GM10266 (cell line): ENCODE data around the gene TMEM107.
"Not testable (repeated sequence)": the region's sequence is repeated elsewhere in the genome, so short reads cannot be mapped to it uniquely, and the experiment has no call there.

ENCODE experiments used
- DNase-seq: peaks from one replicate; pipeline ENCODE4 v3.0.0; 2012; ENCODE audit errors: extremely low spot score
- TF ChIP-seq, protein P1 (sequence below): IDR thresholded peaks from 2 replicates; pipeline ENCODE4 v1.5.1; 2012; ENCODE audit warnings: mild to moderate bottlenecking, low read depth; ENCODE audit not compliant: control insufficient read depth, insufficient read depth; ENCODE audit errors: missing control alignments

Gene TMEM107

DNA sequence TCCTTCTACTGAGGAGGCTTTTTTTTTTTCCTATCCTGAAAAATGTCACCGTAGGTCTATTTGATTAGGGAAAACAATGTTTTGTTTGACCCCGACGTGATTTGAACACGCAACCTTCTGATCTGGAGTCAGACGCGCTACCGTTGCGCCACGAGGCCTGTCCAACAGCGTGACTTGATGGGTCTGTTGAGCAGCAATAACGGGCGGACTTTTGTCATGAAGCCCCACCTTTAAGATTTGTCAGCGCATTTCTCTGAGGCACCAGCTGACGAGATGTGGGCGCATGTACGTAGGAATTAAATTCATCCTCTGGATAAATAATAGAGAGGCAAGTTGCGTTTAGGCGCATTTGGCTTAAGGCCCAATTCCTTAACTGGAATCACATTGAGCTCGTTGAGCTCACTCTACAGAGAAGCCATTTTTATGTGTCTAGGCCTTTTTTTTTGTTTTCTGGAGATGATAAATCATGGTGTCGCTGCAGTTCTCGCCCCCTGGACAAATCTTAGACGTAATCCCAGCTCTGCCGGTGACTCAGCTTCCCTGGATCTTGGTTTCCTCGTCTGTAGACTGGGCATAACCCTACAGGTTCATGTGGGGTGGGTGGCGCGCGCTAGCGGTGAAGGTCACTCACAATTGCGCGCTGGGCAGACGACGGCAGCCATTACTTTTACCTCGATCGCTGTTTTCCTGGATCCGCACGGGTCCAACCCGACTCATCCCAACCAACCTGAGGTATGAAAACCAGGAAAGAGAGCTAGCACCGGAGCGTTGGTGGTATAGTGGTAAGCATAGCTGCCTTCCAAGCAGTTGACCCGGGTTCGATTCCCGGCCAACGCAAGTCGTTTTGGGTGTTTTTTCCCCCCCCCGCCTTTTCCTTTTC lies 44.8 kb upstream of the TMEM107 start:
- DNase-seq, result peak; percentile 66
- TF ChIP-seq, protein P1, sequence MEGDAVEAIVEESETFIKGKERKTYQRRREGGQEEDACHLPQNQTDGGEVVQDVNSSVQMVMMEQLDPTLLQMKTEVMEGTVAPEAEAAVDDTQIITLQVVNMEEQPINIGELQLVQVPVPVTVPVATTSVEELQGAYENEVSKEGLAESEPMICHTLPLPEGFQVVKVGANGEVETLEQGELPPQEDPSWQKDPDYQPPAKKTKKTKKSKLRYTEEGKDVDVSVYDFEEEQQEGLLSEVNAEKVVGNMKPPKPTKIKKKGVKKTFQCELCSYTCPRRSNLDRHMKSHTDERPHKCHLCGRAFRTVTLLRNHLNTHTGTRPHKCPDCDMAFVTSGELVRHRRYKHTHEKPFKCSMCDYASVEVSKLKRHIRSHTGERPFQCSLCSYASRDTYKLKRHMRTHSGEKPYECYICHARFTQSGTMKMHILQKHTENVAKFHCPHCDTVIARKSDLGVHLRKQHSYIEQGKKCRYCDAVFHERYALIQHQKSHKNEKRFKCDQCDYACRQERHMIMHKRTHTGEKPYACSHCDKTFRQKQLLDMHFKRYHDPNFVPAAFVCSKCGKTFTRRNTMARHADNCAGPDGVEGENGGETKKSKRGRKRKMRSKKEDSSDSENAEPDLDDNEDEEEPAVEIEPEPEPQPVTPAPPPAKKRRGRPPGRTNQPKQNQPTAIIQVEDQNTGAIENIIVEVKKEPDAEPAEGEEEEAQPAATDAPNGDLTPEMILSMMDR, result no peak

DNA sequence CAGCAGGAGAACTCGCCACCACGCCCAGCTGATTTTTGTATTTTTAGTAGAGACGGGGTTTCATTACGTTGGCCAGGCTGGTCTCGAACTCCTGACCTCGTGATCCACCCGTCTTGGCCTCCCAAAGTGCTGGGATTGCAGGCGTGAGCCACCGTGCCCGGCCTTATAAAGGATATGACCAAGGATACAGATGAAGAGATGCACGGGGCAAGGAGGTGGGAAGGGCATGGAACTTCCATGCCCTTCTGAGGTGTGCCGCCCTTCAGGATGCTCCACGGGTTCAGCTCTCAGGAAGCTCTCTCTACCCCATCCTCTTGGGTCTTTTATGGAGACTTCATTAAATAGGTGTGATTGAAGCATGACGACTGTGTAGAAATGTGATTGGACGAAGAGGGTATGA lies 37.8 kb upstream of the TMEM107 start:
- not testable (repeated sequence) for DNase-seq

DNA sequence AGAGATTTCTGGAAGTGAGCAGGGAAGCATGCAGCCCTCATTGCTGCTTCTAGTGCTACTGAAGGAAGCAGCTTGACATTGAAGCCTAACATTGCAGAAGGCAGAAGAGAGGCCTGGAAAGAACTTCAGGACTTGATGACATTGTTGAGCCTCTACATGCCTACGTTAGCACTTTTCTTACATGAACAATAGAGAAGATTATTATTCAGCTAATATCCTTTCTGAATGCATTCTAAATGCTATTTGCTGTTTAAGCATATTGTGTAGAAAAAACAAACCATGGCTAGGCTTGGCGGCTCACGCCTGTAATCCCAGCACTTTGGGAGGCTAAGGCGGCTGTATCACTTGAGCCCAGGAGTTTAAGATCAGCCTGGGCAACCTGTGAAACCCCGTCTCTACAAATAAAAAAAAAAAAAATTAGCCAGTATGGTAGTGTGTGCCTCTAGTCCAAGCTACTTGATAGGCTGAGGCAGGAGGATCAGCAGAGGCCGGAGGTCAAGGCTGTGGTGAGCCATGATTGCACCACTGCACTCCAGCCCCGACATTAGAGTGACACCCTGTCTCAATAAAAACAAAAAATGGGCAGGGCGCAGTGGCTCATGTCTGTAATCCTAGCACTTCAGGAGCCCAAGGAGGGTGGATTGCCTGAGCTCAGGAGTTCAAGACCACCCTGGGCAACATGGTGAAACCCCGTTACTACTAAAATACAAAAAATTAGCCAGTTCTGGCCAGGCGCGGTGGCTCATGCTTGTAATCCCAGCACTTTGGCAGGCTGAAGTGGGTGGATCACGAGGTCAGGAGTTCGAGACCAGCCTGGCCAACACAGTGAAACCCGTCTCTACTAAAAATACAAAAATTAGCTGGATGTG lies 36.4 kb upstream of the TMEM107 start:
- TF ChIP-seq, protein P1, result no peak
- no peak for DNase-seq

DNA sequence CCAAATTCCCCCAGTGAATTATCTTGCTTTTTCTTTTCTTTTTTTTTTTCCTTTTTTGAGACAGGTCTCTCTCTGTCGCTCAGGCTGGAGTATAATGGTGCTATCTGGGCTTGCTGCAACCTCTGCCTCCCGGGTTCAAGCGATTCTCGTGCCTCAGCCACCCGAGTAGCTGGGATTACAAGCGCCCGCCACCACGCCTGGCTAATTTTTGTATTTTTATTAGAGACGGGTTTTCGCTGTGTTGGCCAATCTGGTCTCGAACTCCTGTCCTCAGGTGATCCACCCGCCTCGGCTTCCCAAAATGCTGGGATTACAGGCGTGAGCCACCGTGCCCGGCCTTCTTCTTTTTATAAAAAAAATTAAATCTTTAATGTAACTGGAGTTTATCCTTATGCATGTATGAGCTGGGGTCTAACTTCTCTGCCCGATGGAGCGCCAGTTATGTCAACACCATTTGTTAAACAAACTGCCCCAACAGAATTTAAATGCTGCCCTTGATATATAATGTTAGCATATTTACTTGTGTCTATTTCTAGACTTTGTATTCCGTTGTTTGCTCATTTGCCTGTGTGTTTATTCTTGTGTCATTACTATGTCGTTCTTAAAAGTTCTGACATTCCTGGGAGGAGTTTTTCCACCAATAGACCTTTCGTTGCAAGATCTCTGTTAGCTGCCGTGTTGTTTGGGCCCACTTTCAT lies 34.7 kb upstream of the TMEM107 start:
- DNase-seq, result no peak
- TF ChIP-seq, protein P1, result no peak

DNA sequence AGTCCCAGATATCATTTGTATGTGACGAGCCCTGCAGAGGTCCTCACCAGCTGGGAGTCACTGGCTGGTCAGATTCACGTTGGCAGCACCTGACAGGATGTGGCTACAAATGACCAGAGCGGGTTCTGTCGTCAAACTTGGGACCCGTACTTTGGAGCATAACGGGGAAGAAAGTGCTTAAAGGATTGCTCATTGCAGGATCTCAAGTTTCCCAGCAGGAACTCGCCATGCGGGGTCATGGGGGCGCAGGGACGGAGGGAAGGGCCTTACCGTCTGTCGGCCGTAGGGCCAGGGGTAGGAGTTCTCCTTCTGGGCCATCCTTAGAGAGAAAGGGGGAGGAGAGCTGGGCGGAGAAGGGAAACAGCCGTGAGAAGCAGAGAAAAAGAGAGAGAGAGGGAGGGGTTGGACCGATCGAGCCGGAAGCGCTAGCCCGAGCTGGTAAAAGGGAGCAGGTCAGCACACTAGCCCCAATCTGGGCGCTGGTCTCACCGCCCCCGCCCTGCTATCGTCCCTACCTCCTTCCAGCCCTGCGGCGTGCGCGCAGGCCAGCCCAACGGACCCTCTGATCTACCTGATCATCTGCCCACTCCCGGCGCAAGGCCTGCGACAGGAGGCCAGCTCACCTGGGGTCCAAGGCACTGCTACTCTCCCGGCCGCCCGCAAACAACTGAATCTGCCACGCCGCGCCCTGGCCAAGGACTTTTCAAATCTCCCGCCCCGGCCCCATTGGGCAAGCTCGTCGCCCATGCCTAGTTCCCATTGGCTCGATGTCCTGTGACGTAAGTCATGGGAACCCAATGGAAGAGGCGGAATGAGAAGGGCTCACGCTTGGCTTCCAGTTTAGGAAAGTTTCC lies 34.0 kb upstream of the TMEM107 start, which contains the start of gene AURKB:
AURKB (minus strand) TSS at position 669 of the 854 bp plus-strand sequence; CDS start at position 318, 351 bp downstream.
- DNase-seq, result peak; percentile 94
- TF ChIP-seq, protein P1, result no peak

DNA sequence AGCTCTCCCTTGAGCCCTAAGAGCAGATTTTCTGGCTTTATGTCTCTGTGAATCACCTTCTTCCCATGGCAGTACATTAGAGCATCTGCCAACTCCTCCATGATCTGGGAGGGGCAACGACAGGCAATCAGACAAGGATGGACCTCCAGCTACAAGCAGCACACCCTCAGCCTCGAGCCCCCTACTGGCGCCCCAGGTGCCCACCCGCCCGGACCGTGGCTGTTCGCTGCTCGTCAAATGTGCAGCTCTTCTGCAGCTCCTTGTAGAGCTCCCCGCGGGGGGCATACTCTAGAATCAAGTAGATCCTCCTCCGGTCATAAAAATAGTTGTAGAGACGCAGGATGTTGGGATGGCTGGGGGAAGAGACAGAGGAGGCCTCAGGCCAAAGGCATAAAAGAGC lies 30.4 kb upstream of the TMEM107 start:
- TF ChIP-seq, protein P1, result no peak

More for the DNA sequence above, 30.4 kb upstream of the TMEM107 start:
- DNase-seq, result no peak
